GM18909 (cell line): Measurements from ENCODE around the gene SNTB2.

ENCODE experiments used
- ATAC-seq: cut with Tn5 transposase; IDR thresholded peaks from one replicate; pipeline ENCODE4 v1.9.1; 2021; ENCODE audit warnings: mild to moderate bottlenecking; ENCODE audit not compliant: unreplicated experiment, poor library complexity

Gene SNTB2

GRCh38 chr16:69329369-69330285 is 142.7 kb downstream of the SNTB2 start:
- ATAC-seq, result peak; percentile 44

- peak; percentile 95 for ATAC-seq
Observed at GRCh38 chr16:69330286-69331109, 143.5 kb downstream of the SNTB2 start, which contains the start of gene PDF. TSS of gene PDF (minus strand) at chr16:69330588. CDS start at chr16:69330570, 18 bp downstream.

- no peak for ATAC-seq
Observed at GRCh38 chr16:69334696-69335095, 147.7 kb downstream of the SNTB2 start.

GRCh38 chr16:69338557-69339288 is 151.8 kb downstream of the SNTB2 start:
- ATAC-seq, result no peak

- ATAC-seq, result peak; percentile 89
Observed at GRCh38 chr16:69339289-69340094, 152.5 kb downstream of the SNTB2 start, which contains the start of the genes COG8 and NIP7. TSS of gene COG8 (minus strand) at chr16:69339564. CDS start at chr16:69339552, 12 bp downstream. TSS of gene NIP7 (plus strand) at chr16:69339772. CDS start at chr16:69339830, 58 bp downstream.

- no peak for ATAC-seq
Observed at GRCh38 chr16:69340095-69340644, 153.2 kb downstream of the SNTB2 start.

GRCh38 chr16:69344171-69344570 is 157.2 kb downstream of the SNTB2 start:
- ATAC-seq, result no peak

GRCh38 chr16:69345923-69346322 is 159.0 kb downstream of the SNTB2 start:
- no peak for ATAC-seq

- ATAC-seq, result no peak
Observed at GRCh38 chr16:69346683-69347082, 159.7 kb downstream of the SNTB2 start.

GRCh38 chr16:69348222-69348621 is 161.3 kb downstream of the SNTB2 start:
- ATAC-seq, result no peak

- no peak for ATAC-seq
Observed at GRCh38 chr16:69349536-69349935, 162.6 kb downstream of the SNTB2 start.

- ATAC-seq, result no peak
Observed at GRCh38 chr16:69350536-69351133, 163.7 kb downstream of the SNTB2 start.

GRCh38 chr16:69351309-69352027 is 164.5 kb downstream of the SNTB2 start, which contains the start of gene TMED6:
TSS of gene TMED6 (minus strand) at chr16:69351786. CDS start at chr16:69351753, 33 bp downstream.
- no peak for ATAC-seq
